Measurements from ENCODE around the gene PTGDR2.

The PTGDR2 gene

GRCh38 chr11:60858731-60859464 is 3.1 kb upstream of the PTGDR2 start:
- DNase-seq (ENCODE audit: low read depth) = no peak

GRCh38 chr11:60858236-60858635 is 2.5 kb upstream of the PTGDR2 start:
- no peak for DNase-seq (ENCODE audit: low read depth)

GRCh38 chr11:60857378-60858232 is 1.9 kb upstream of the PTGDR2 start:
- DNase-seq (ENCODE audit: low read depth) = no peak

GRCh38 chr11:60854847-60855725 is 664 bp downstream of the PTGDR2 start:
- DNase-seq (ENCODE audit: low read depth) = no peak

GRCh38 chr11:60854140-60854846 is 1.5 kb downstream of the PTGDR2 start:
- no peak for DNase-seq (ENCODE audit: low read depth)

GRCh38 chr11:60852982-60853950 is 2.5 kb downstream of the PTGDR2 start:
- no peak for DNase-seq (ENCODE audit: low read depth)

- no peak for DNase-seq (ENCODE audit: low read depth)
Observed at GRCh38 chr11:60852117-60852981, 3.4 kb downstream of the PTGDR2 start.

- no peak for DNase-seq (ENCODE audit: low read depth)
Observed at GRCh38 chr11:60851327-60852104, 4.2 kb downstream of the PTGDR2 start.

- DNase-seq (ENCODE audit: low read depth) = no peak
Observed at GRCh38 chr11:60849641-60850520, 5.9 kb downstream of the PTGDR2 start.

- no peak for DNase-seq (ENCODE audit: low read depth)
Observed at GRCh38 chr11:60848714-60849151, 7.0 kb downstream of the PTGDR2 start.

- no peak for DNase-seq (ENCODE audit: low read depth)
Observed at GRCh38 chr11:60847896-60848295, 7.9 kb downstream of the PTGDR2 start.

- no peak for DNase-seq (ENCODE audit: low read depth)
Observed at GRCh38 chr11:60847281-60847680, 8.5 kb downstream of the PTGDR2 start.

- no peak for DNase-seq (ENCODE audit: low read depth)
Observed at GRCh38 chr11:60845338-60845737, 10.4 kb downstream of the PTGDR2 start.

GRCh38 chr11:60844870-60845221 is 10.9 kb downstream of the PTGDR2 start:
- no peak for DNase-seq (ENCODE audit: low read depth)

GRCh38 chr11:60844045-60844869 is 11.5 kb downstream of the PTGDR2 start:
- no peak for DNase-seq (ENCODE audit: low read depth)

- DNase-seq (ENCODE audit: low read depth) = no peak
Observed at GRCh38 chr11:60842668-60843600, 12.8 kb downstream of the PTGDR2 start.
